Aorta (tissue), 5 donors: Measurements from ENCODE around the gene PACRG. TPM values are rescaled to one million over a fixed set of nuclear protein-coding genes. Genes with fewer than 3 reads are reported as not detected.

ENCODE experiments used
- ATAC-seq: fragments of 200-7000 bp; cut with Tn5 transposase; one replicate; pipeline ENCODE4 v1.9.1; 2022; ENCODE audit warnings: moderate library complexity; ENCODE audit not compliant: low FRiP score
- DNase-seq, 2 donors: peaks; one replicate each; pipeline ENCODE4 v3.0.0-alpha.2; 2020
- H3K27ac ChIP-seq, 2 donors: one replicate each; pipeline ENCODE4 v1.5.1; 2013; ENCODE audit warnings: low read length in 2 of 2, mild to moderate bottlenecking in 2 of 2, moderate library complexity in 2 of 2, control low read depth in 1 of 2, inconsistent platforms in 1 of 2, low read depth in 1 of 2
- H3K27me3 ChIP-seq, 2 donors: one replicate each; pipeline ENCODE4 v1.6.1; 2013; ENCODE audit warnings: control low read depth in 1 of 2, low read length in 1 of 2, mild to moderate bottlenecking in 1 of 2, moderate library complexity in 1 of 2; ENCODE audit not compliant: insufficient read depth in 2 of 2, control insufficient read depth in 1 of 2
- H3K36me3 ChIP-seq, 2 donors: one replicate each; pipeline ENCODE4 v1.6.1; 2013; ENCODE audit warnings: control low read depth in 1 of 2, low read length in 1 of 2, mild to moderate bottlenecking in 1 of 2; ENCODE audit not compliant: insufficient read depth in 2 of 2, control insufficient read depth in 1 of 2
- H3K4me1 ChIP-seq, 2 donors: one replicate each; pipeline ENCODE4 v1.6.1; 2013; ENCODE audit warnings: low read length in 2 of 2, control low read depth in 1 of 2, mild to moderate bottlenecking in 1 of 2, moderate library complexity in 1 of 2; ENCODE audit not compliant: insufficient read depth in 2 of 2, control insufficient read depth in 1 of 2
- H3K4me3 ChIP-seq, 2 donors: one replicate each; pipeline ENCODE4 v1.5.1; 2013; ENCODE audit warnings: low read length in 2 of 2, control low read depth in 1 of 2, mild to moderate bottlenecking in 1 of 2
- H3K9me3 ChIP-seq: one replicate; pipeline ENCODE4 v1.6.1; 2013; ENCODE audit warnings: mild to moderate bottlenecking, low read length; ENCODE audit not compliant: control insufficient read depth
- WGBS, 2 donors: extraction: QIAGEN DNeasy Blood & Tissue Kit; methylation state at CpG; one replicate each; pipeline ENCODE4 v1.1.7; 2013; 5-methylcytosine and 5-hydroxymethylcytosine counted together
- intact Hi-C, 2 donors: fragments of 100-400 bp; cut with DNase I; formaldehyde crosslinking; loops; one replicate each; pipeline versions ENCODE4 v1.14.2 to v1.15.0; 2022
- polyA plus RNA-seq, 2 donors: library from polyadenylated mRNA; stranded (reverse); fragments of 200-250 nt; gene quantifications; one replicate each; pipeline ENCODE4 v1.2.3, GENCODE V29; 2013
- total RNA-seq, 2 donors: library from RNA; stranded (reverse); fragmentation: NEBNext Ultra II Directional; extraction: Animal tissue kit (Norgen Biotek cat#: 25700); gene quantifications; one replicate each; pipeline ENCODE4 v1.2.1, GENCODE V29; 2021
- donor health status: healthy with polysubstance abuse.
- donor health status: Bipolar disorder and iron deficiency.
- donor health status: DM: no; HTN: no; CAD: no.
- donor health status: DM: no; HTN: no; CAD: no.
- donor health status: DM: yes; HTN: yes; CAD: no.

The PACRG gene
- total and polyA plus RNA-seq, 4 donors, result 0.26 to 2.7 (median 0.54) TPM; not detected in 1

- no peak overlapping the region for H3K4me3 ChIP-seq
- no peaks in the 10 kb centered on the region for H3K36me3 ChIP-seq
- no peak for ATAC-seq
- no peak overlapping the region for H3K27ac ChIP-seq
- H3K9me3 ChIP-seq, result no peaks in the 10 kb centered on the region
- intact Hi-C loops, result no loop called here
- no peaks in the 10 kb centered on the region for H3K27me3 ChIP-seq
- no peaks in the 10 kb centered on the region for H3K4me1 ChIP-seq
- WGBS, 2 donors, result 94 to 95% methylated on average over 7 of the region's 7 CpGs
- DNase-seq, result no peak
Observed at GRCh38 chr6:163332575-163332974, 604.8 kb downstream of the PACRG start.

DNA sequence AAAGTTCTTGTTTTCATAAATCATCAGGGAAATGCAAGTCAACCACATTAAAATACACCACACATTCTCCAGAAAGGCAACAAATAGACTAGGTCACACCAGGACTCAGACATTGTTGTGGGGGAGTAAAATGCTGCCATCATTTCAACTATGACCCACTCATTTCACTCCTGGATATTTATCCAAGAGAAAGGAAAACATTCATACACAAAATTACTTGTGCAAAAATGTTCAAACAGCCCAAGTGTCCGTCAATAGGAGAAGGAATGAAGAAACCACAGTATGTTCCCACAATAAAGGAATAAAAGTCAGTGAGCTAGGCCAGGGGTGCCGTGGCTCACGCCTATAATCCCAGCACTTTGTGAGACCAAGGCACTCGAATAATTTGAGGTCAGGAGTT is 605.3 kb downstream of the PACRG start:
- DNase-seq, result no peak
- Histone ChIP-seq H3K4me1 (no peaks in the 10 kb centered on the region), H3K27ac (no peak overlapping the region), H3K4me3 (no peak overlapping the region), H3K27me3 (no peaks in the 10 kb centered on the region), H3K36me3 (no peaks in the 10 kb centered on the region), H3K9me3 (no peaks in the 10 kb centered on the region)
- ATAC-seq, result no peak
- intact Hi-C loops, result no loop called here
- WGBS, 2 donors, result 82 to 89% methylated on average over 4 of the region's 4 CpGs

DNA sequence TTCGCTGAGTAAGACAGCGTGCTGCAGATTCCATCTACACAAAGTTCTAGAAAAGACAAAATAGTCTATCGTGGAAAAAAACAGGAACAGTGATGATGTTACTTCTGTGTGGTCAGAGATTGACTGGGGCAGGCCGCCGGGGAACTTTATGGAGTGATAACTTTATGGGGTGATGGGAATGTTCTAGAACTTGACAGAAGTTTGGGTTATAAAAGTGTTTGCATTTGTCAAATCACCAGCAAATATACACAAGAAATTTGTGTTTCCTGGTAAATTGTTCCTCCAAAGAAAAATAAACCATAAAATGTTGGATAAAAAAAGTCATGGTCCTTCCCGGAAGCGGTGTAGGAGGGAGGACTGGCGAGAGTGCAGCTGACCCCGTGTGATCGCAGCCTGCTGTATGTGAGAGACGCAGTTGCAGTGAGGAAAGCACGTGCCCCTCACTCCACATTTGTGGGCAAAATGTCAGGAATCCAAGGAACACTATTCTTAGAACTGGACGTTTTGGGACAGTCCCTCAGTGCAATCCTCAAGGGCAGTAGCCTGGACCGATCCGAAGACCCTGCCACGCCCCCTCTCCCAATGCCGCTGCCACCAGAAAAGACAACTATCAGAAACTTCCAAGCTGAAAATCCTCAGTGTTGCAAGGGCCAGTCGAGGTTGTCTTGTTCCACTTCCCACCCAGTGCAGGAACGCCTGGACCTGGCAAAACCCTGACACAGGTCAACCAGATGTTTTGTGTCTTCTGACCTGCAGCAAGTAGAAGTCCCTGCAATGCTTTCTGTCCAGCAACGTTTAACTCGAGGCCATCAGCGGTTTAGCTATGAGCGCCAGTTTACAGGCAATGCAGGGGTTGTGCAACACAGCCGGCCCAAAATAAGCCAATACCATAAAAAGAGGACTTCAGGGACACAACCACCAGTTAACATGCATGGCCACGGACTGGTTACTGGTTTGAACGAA is 606.2 kb downstream of the PACRG start:
- Histone ChIP-seq H3K27ac (no peak overlapping the region), H3K4me1 (no peaks in the 10 kb centered on the region), H3K27me3 (no peaks in the 10 kb centered on the region), H3K4me3 (no peak overlapping the region), H3K36me3 (no peaks in the 10 kb centered on the region), H3K9me3 (no peaks in the 10 kb centered on the region)
- intact Hi-C loops, result no loop called here
- DNase-seq (no peak), ATAC-seq (no peak)
- 81 to 82% methylated on average over 26 of the region's 26 CpGs for WGBS, 2 donors

DNA sequence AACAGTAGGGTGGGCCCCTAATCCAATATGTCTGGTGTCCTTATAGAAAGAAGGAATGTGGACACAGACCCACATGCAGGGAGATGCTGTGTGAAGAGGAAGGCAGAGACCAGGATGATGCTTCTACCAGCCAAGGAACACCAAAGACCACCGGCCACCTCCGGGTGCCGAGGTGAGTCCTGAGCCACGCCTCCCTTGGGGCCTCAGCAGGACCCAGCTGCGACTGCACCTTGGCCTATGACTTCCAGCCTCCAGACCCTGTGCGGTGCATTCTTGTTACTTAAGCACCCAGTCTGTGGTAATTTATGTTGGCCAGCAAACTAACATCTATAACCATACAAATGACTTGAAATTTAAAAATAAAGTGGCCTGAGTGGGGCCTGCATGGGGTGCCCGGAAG is 607.3 kb downstream of the PACRG start:
- ATAC-seq, result no peak
- Histone ChIP-seq H3K4me3 (no peak overlapping the region), H3K4me1 (no peaks in the 10 kb centered on the region), H3K27me3 (no peaks in the 10 kb centered on the region), H3K36me3 (no peaks in the 10 kb centered on the region), H3K27ac (peak overlapping the region; percentile 54 to 69), H3K9me3 (no peaks in the 10 kb centered on the region)
- no peak for DNase-seq
- intact Hi-C loops, result loop anchor here in 1 of 2 donors (1.0 kb wide), 1 partner anchor 79 kb away; the partner anchor contains the start of gene QKI
- 54% methylated on average over 7 of the region's 7 CpGs for WGBS, 2 donors

DNA sequence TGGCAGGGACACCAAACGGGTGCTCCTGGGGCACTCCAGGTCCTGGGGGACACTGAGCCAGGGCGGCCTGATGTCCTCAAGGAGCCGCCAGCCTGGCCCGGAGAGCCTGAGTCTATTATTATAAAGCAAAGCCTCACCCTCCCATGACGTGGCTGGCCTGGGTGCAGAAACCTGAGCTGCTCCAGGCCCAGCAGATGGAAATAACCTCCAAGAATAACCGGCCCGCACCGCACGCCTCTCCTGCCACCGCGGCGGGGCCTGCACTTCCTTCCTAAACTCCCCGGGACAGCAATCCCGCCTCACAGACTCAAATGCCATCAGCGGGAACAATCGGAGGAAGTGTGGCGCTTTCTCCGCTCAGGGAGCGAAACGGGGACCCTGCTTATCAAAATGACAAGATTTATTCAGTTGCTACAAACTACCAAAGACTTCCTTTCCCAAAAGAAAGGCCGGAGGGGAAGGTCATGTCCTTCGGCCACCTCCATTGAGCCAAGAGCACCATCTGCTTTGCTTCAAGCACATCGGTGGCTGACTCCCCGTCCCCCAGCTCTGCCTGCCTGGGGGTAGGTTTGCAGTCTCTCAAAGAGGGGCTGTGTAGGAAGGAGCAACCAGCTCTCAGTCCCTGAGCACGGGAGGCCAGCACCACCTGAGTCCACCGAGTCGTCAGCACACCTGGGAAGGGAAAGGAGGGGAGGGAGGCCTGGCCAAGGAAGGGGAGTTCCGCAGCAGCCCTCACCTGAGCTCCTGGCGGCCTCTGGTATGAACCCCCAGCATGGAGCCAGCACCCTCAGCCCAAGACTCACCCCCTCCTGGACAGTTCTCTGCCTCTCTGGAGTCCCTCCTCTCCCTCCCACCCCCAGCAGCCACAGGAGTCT is 608.1 kb downstream of the PACRG start:
- Histone ChIP-seq H3K4me1 (no peaks in the 10 kb centered on the region), H3K27ac (peak overlapping the region in 1 of 2 donors; percentile 69), H3K36me3 (no peaks in the 10 kb centered on the region), H3K9me3 (no peaks in the 10 kb centered on the region), H3K4me3 (no peak overlapping the region), H3K27me3 (no peaks in the 10 kb centered on the region)
- DNase-seq (peak; percentile 87 to 88), ATAC-seq (peak; percentile 87)
- intact Hi-C loops, result loop anchor here in 1 of 2 donors (1.0 kb wide), 1 partner anchor 78 kb away; the partner anchor contains the start of gene QKI
- 24 to 26% methylated on average over 29 of the region's 29 CpGs for WGBS, 2 donors

- Histone ChIP-seq H3K27ac (no peak overlapping the region), H3K36me3 (no peaks in the 10 kb centered on the region), H3K4me1 (no peaks in the 10 kb centered on the region), H3K4me3 (no peak overlapping the region), H3K27me3 (no peaks in the 10 kb centered on the region), H3K9me3 (no peaks in the 10 kb centered on the region)
- 96 to 98% methylated on average over 12 of the region's 12 CpGs for WGBS, 2 donors
- intact Hi-C loops, result no loop called here
- ATAC-seq (no peak), DNase-seq (no peak)
Observed at GRCh38 chr6:163336961-163337360, 609.2 kb downstream of the PACRG start.

- Histone ChIP-seq H3K27ac (no peak overlapping the region), H3K4me3 (no peak overlapping the region), H3K36me3 (no peaks in the 10 kb centered on the region), H3K27me3 (no peaks in the 10 kb centered on the region), H3K9me3 (no peaks in the 10 kb centered on the region), H3K4me1 (no peaks in the 10 kb centered on the region)
- intact Hi-C loops, result no loop called here
- DNase-seq, result no peak
- 96 to 98% methylated on average over 3 of the region's 3 CpGs for WGBS, 2 donors
- no peak for ATAC-seq
Observed at GRCh38 chr6:163337958-163338357, 610.2 kb downstream of the PACRG start.

DNA sequence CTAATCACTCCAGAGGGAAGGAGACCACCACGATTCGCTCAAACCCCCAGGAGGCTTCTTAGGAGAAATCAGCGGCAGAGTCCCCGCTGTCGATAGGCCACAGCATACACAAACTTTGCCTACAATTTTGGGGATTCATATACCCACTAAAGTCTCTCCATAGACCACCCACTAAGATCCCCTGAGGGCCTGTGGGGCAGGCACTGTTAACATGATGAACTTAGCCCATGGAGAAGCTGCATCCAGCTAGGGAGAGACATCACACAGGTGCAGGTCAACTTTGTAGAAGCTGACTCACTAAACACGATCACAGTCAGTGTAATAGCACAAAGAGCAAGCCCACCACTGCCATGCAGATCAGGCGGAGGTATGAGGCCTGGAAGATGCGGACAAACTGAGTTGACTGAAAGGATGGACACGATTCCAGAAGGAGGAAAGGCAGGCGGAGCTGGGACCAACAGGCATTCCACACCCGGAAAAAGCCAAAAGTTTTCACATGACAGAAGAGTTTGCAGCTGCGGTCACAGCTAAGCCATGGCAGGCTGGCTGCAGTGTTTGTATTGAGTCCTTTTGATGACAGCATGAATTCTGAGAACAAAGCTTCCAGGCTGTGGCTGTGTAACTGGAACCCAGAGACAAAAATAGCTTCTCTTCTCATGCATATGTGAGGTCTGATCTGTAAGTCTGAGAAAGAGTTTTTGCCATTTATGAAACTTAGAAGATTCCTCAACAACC is 611.1 kb downstream of the PACRG start:
- Histone ChIP-seq H3K4me3 (no peak overlapping the region), H3K36me3 (no peaks in the 10 kb centered on the region), H3K27ac (no peak overlapping the region), H3K27me3 (no peaks in the 10 kb centered on the region), H3K4me1 (no peaks in the 10 kb centered on the region), H3K9me3 (no peaks in the 10 kb centered on the region)
- ATAC-seq (no peak), DNase-seq (no peak)
- intact Hi-C loops, result no loop called here
- 57 to 61% methylated on average over 12 of the region's 12 CpGs for WGBS, 2 donors
